SK-N-SH (cell line): ENCODE measurements around the gene CYB561. TPM values are rescaled to one million over a fixed set of nuclear protein-coding genes. Genes with fewer than 3 reads are reported as not detected.
A peak's percentile ranks its signal among the peaks of the same experiment; 100 is the strongest.

Experiments
- CTCF ChIA-PET: fragments of 300-600, 350-600 bp; formaldehyde crosslinking; extraction: SDS; loops from one replicate; lab custom pipeline; 2021; lab: Yijun Ruan, JAX
- POLR2A ChIA-PET: fragments of 350-600 bp; sonication (Branson Sonifier 250); formaldehyde crosslinking; extraction: SDS; loops from one replicate; lab custom pipeline; 2020; ENCODE audit warnings: antibody characterized with exemption, inconsistent platforms; lab: Yijun Ruan, JAX
- DNase-seq: peaks from one replicate; pipeline ENCODE4 v3.0.0; 2012
- H2AFZ ChIP-seq: fragments of 200-600 bp; sonication (generic); 2 replicates; pipeline ENCODE4 v1.8.1; 2016; ENCODE audit warnings: antibody characterized with exemption, mild to moderate bottlenecking, low read depth
- H3F3A ChIP-seq: fragments of 200-600 bp; sonication (generic); replicated peaks from 2 replicates; pipeline ENCODE3; 2016; ENCODE audit warnings: antibody characterized with exemption, mild to moderate bottlenecking; ENCODE audit not compliant: insufficient read depth
- H3K27ac ChIP-seq, 2 experiments: fragments of 200-500 bp in 1 of 2; fragments of 200-600 bp in 1 of 2; sonication (Bioruptor generic) in 1 of 2; sonication (generic), shearing (Covaris generic) in 1 of 2; 2 replicates each; pipeline versions ENCODE4 v1.5.1 to v1.6.1; 2014 to 2016; ENCODE audit warnings: low read depth in 2 of 2, inconsistent platforms in 1 of 2, low read length in 1 of 2, mild to moderate bottlenecking in 1 of 2, mixed read lengths in 1 of 2
- H3K27me3 ChIP-seq: fragments of 200-600 bp; sonication (generic), shearing (Covaris generic); 2 replicates; pipeline ENCODE4 v1.6.1; 2016; ENCODE audit warnings: mixed run types; ENCODE audit not compliant: insufficient read depth
- H3K36me3 ChIP-seq, 2 experiments: fragments of 200-500 bp in 1 of 2; fragments of 200-600 bp in 1 of 2; sonication (Bioruptor generic) in 1 of 2; sonication (generic) in 1 of 2; replicated peaks in 1 of 2; 2 replicates each; pipeline versions ENCODE3 to v1.5.1; 2014 to 2016; ENCODE audit warnings: low read length in 1 of 2, mild to moderate bottlenecking in 1 of 2; ENCODE audit not compliant: insufficient read depth in 2 of 2, control insufficient read depth in 1 of 2
- H3K4me1 ChIP-seq, 2 experiments: fragments of 200-500 bp in 1 of 2; fragments of 200-600 bp in 1 of 2; sonication (Bioruptor generic) in 1 of 2; sonication (generic), shearing (Covaris generic) in 1 of 2; 2 replicates each; pipeline versions ENCODE4 v1.5.1 to v1.6.1; 2014 to 2016; ENCODE audit warnings: low read depth in 1 of 2, low read length in 1 of 2, mixed run types in 1 of 2; ENCODE audit not compliant: insufficient read depth in 2 of 2, control insufficient read depth in 1 of 2
- H3K4me2 ChIP-seq: fragments of 200-600 bp; sonication (generic), shearing (Covaris generic); 2 replicates; pipeline ENCODE4 v1.6.1; 2017; ENCODE audit warnings: mixed run types
- H3K4me3 ChIP-seq, 2 experiments: fragments of 200-500 bp in 1 of 2; fragments of 200-600 bp in 1 of 2; sonication (Bioruptor generic) in 1 of 2; sonication (generic), shearing (Covaris generic) in 1 of 2; 2 replicates each; pipeline versions ENCODE4 v1.5.1 to v1.8.1; 2014 to 2016; ENCODE audit warnings: low read depth in 2 of 2, inconsistent platforms in 1 of 2, low read length in 1 of 2, mild to moderate bottlenecking in 1 of 2, mixed read lengths in 1 of 2, moderate library complexity in 1 of 2
- H3K79me2 ChIP-seq: fragments of 200-600 bp; sonication (generic); 2 replicates; pipeline ENCODE4 v1.8.1; 2017; ENCODE audit warnings: mild to moderate bottlenecking; ENCODE audit not compliant: insufficient read depth
- H3K9ac ChIP-seq: fragments of 200-600 bp; sonication (generic); 2 replicates; pipeline ENCODE4 v1.6.1; 2017; ENCODE audit warnings: mixed run types
- H3K9me2 ChIP-seq: fragments of 200-600 bp; sonication (generic); 2 replicates; pipeline ENCODE4 v1.6.1; 2017; ENCODE audit warnings: mixed run types
- H3K9me3 ChIP-seq: fragments of 200-600 bp; sonication (generic); 2 replicates; pipeline ENCODE4 v1.6.1; 2017; ENCODE audit warnings: mixed run types, mild to moderate bottlenecking, moderate library complexity
- H4K20me1 ChIP-seq: fragments of 200-600 bp; sonication (generic); 2 replicates; pipeline ENCODE4 v1.6.1; 2017; ENCODE audit warnings: mild to moderate bottlenecking, mixed run types; ENCODE audit not compliant: insufficient read depth
- EZH2phosphoT487 ChIP-seq: fragments of 200-600 bp; sonication (generic); IDR thresholded peaks from 2 replicates; pipeline ENCODE4 v1.6.1; 2017; ENCODE audit warnings: low read depth, mixed run types, mild to moderate bottlenecking, antibody characterized with exemption, moderate library complexity, borderline replicate concordance
- FOSL2 ChIP-seq: IDR thresholded peaks from 2 replicates; pipeline ENCODE4 v1.4.0; 2012; ENCODE audit warnings: low read depth, mild to moderate bottlenecking, moderate library complexity, borderline replicate concordance
- FOXJ3 ChIP-seq: sonication (generic); formaldehyde crosslinking; IDR thresholded peaks from 2 replicates; pipeline ENCODE4 v1.5.1; 2020; ENCODE audit warnings: mild to moderate bottlenecking, missing genetic modification reagents
- GABPA ChIP-seq: IDR thresholded peaks from 2 replicates; pipeline ENCODE4 v1.4.0; 2012; ENCODE audit warnings: low read depth, mild to moderate bottlenecking
- GATA2 ChIP-seq: sonication (generic); formaldehyde crosslinking; IDR thresholded peaks from 2 replicates; pipeline ENCODE4 v1.5.0; 2020; ENCODE audit warnings: mild to moderate bottlenecking, missing genetic modification reagents
- NRF1 ChIP-seq: IDR thresholded peaks from 2 replicates; pipeline ENCODE4 v1.6.1; 2012; ENCODE audit warnings: low read depth, mild to moderate bottlenecking, low read length
- RXRA ChIP-seq: IDR thresholded peaks from 2 replicates; pipeline ENCODE4 v1.4.0; 2012; ENCODE audit warnings: low read depth, mild to moderate bottlenecking, borderline replicate concordance
- SIN3A ChIP-seq: IDR thresholded peaks from 2 replicates; pipeline ENCODE4 v1.6.1; 2012; ENCODE audit warnings: low read depth, mild to moderate bottlenecking, low read length, moderate library complexity, borderline replicate concordance
- SMC3 ChIP-seq: IDR thresholded peaks from 2 replicates; pipeline ENCODE4 v1.6.1; 2012; ENCODE audit warnings: low read depth, low read length, improper control_type of control experiment
- TAF1 ChIP-seq: IDR thresholded peaks from 2 replicates; pipeline ENCODE4 v1.6.1; 2012; ENCODE audit warnings: low read depth, mild to moderate bottlenecking, low read length, moderate library complexity, borderline replicate concordance
- ZBTB33 ChIP-seq: IDR thresholded peaks from 2 replicates; pipeline ENCODE4 v1.4.0; 2012; ENCODE audit warnings: low read depth, borderline replicate concordance
- WGBS: methylation state at CpG from one replicate; pipeline ENCODE4 v1.1.6; 2017; ENCODE audit warnings: low lambda C conversion rate; 5-methylcytosine and 5-hydroxymethylcytosine counted together
- polyA plus RNA-seq, 3 experiments: library from polyadenylated mRNA; depleted of rRNA; stranded (reverse); fragments of >200 nt; gene quantifications; 2 replicates each; pipeline ENCODE4 v1.2.3, GENCODE V29; 2012
- TF ChIP-seq, protein P1 (sequence below): IDR thresholded peaks from 2 replicates; pipeline ENCODE4; 2012

Gene CYB561
- polyA plus RNA-seq, 1 of the 3 experiments (the other 2 are of a cell fraction), result 28.3 TPM

DNA sequence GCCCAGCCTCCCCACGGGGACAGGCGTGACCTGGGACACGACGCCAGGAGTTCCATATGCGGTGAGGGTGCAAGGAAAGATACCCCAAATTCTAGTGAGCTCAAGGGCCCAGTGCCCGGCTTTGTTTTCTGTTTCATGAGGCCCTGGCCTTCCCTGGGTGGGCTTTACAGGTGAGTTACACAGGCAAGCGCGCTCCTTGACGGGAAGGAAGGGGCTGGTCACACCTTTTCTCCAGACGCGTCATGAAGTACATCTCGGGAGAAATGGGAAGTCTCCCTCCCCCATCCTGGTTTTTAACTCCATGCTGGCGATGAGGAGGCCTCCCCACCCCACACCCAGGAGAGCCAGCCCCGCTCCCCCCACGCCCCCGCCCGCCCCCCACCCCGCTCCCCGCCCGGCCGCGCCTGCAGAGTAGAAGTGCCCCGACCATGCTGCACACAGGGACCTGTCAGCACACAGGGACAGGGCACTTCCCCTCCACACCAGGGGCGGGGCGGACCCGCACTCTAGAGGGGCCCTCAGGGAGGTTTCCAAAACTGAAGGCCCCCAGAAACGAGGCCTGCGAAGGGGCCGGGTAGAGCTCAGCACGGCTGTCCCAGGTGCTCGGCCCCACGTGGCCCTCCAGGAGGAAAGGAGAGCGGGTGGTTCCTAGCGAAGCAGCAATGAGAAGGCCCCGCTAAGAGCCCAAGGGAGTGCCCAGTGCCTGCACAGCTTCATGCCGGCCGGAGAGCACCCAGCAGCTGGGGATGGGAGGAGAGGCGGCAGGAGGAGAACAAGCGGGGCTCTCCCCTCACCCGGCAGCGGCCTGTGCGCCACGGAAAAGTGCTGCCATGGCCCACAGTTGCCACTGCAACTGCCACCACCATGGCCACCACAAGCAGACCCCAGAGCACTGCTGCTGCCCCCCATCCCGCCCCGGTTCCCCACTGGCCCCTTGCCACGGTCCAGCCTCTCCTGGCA lies 7.7 kb downstream of the CYB561 start:
- peaks cover 2% of the 10 kb centered on the region; the same call in 1 of the 2 replicates for H4K20me1 ChIP-seq
- no peak overlapping the region for H3K9ac ChIP-seq
- H3K9me3 ChIP-seq, result no peaks in the 10 kb centered on the region
- peaks cover 14% of the 10 kb centered on the region; the same call in 1 of the 2 replicates for H3K79me2 ChIP-seq
- H3K4me3 ChIP-seq, result peak overlapping the region in 1 of 2 experiments; percentile 15; a peak in 1 of 4 replicates
- H3K4me2 ChIP-seq, result no peak overlapping the region
- H3F3A ChIP-seq, result peaks cover 54% of the 10 kb centered on the region
- no peak overlapping the region for H2AFZ ChIP-seq
- peaks cover 0 to 4% of the 10 kb centered on the region in 2 experiments for H3K36me3 ChIP-seq
- H3K27ac ChIP-seq, result peak overlapping the region in 1 of 2 experiments; percentile 97; a peak in 2 of 4 replicates
- H3K27me3 ChIP-seq, result no peaks in the 10 kb centered on the region
- H3K9me2 ChIP-seq, result no peaks in the 10 kb centered on the region
- peaks cover 33 to 95% of the 10 kb centered on the region in 2 experiments for H3K4me1 ChIP-seq
- no peak; the same call in 1 of the 2 replicates for TF ChIP-seq SIN3A
- TF ChIP-seq NRF1, result no peak
- no peak for TF ChIP-seq RXRA
- TF ChIP-seq, protein P1, sequence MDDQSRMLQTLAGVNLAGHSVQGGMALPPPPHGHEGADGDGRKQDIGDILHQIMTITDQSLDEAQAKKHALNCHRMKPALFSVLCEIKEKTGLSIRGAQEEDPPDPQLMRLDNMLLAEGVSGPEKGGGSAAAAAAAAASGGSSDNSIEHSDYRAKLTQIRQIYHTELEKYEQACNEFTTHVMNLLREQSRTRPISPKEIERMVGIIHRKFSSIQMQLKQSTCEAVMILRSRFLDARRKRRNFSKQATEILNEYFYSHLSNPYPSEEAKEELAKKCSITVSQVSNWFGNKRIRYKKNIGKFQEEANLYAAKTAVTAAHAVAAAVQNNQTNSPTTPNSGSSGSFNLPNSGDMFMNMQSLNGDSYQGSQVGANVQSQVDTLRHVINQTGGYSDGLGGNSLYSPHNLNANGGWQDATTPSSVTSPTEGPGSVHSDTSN, result no peak
- no peak for TF ChIP-seq FOXJ3 (CRISPR knock-in tag)
- ChIA-PET CTCF (interaction anchor here (1.5 to 27.2 kb wide), 5 partner anchors 8 to 176 kb away, joined by 3 to 827 read pairs (median 575); partner anchors contain the start of genes ACE, MAP3K3 and TACO1), POLR2A (interaction anchor here (1.2 to 10.2 kb wide), 2 partner anchors 9 to 40 kb away, joined by 3 to 572 read pairs; no protein-coding TSS in a partner anchor)
- 93% methylated on average over 41 of the region's 46 CpGs for WGBS
- DNase-seq, result peak; percentile 63

DNA sequence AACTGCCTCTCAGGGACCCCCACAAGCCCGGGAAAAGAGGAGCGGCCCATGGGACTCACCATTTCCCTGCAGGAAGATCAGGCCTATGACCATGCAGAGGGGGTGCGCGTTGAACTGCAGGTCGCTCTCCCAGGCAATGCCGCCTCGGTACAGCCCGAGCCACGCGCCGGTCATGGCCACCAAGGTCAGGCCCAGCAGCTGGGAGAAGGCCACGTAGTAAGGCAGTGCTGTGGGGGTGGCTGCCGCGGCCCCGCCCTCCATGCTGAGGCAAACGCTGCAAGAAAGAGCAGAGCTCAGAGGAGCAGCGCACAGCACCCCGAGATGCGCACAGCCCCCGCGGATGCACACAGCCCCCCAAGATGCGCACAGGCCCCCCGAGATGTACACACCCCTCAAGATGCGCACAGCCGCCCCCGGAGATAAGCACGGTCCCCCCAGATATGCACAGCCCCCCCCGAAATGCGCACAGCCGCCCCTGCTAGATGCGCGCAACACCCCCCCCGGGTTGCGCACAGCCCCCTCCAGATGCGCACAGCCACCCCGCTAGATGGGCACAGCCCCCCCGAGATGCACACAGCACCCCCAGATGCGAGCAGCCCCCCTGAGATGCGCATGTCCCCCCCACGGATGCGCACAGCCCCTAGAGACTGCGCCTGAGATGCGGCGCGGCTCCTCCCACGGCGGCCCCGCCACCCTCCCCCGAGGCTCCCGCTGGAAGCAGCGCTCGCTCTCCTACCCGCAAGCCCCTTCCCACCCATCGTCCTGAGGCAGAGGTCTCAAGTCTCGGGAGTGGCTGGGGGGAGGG lies 8.6 kb downstream of the CYB561 start:
- Histone ChIP-seq H3K79me2 (peaks cover 15% of the 10 kb centered on the region; the same call in 1 of the 2 replicates), H3K27ac (peak overlapping the region in 1 of 2 experiments; percentile 97; a peak in 2 of 4 replicates), H3K4me3 (no peak overlapping the region), H3K36me3 (peaks cover 0 to 4% of the 10 kb centered on the region in 2 experiments), H3K9ac (no peak overlapping the region), H3K9me2 (no peaks in the 10 kb centered on the region), H4K20me1 (peaks cover 2% of the 10 kb centered on the region; the same call in 1 of the 2 replicates), H3K4me1 (peaks cover 41 to 98% of the 10 kb centered on the region in 2 experiments), H2AFZ (no peak overlapping the region), H3K27me3 (no peaks in the 10 kb centered on the region), H3K4me2 (no peak overlapping the region), H3F3A (peaks cover 53% of the 10 kb centered on the region), H3K9me3 (no peaks in the 10 kb centered on the region)
- WGBS, result 87% methylated on average over 30 of the region's 55 CpGs
- CTCF ChIA-PET, result interaction anchor here (0.6 to 27.2 kb wide), 8 partner anchors 7 to 272 kb away, joined by 3 to 827 read pairs (median 307); partner anchors contain the start of genes ACE, CYB561, DCAF7 and MAP3K3
- POLR2A ChIA-PET, result interaction anchor here (1.2 to 1.6 kb wide), 2 partner anchors 41 to 43 kb away, joined by 3 to 6 read pairs; no protein-coding TSS in a partner anchor
- peak; percentile 42 for DNase-seq
- no peak for TF ChIP-seq GATA2 (CRISPR knock-in tag)
- TF ChIP-seq FOSL2, result no peak
- TF ChIP-seq EZH2phosphoT487, result no peak
- TF ChIP-seq TAF1, result no peak
- no peak for TF ChIP-seq ZBTB33
- TF ChIP-seq SMC3, result no peak
- TF ChIP-seq GABPA, result no peak
